Vagina (tissue), 2 donors: ENCODE measurements around the gene SYTL5. TPM values are rescaled to one million over a fixed set of nuclear protein-coding genes. Genes with fewer than 3 reads are reported as not detected.

Experiments
- DNase-seq, 2 donors: peaks; one replicate each; pipeline ENCODE4 v3.0.0-alpha.2; 2017; ENCODE audit errors: extremely low spot score in 2 of 2
- H3K27ac ChIP-seq: fragments of 200-600 bp; sonication (generic); one replicate; pipeline ENCODE4 v1.5.1; 2019
- H3K27me3 ChIP-seq: fragments of 200-600 bp; sonication (generic); one replicate; pipeline ENCODE4 v1.5.1; 2019
- H3K36me3 ChIP-seq, 2 donors: fragments of 200-600 bp; sonication (generic); one replicate each; pipeline ENCODE4 v1.5.1; 2017 to 2019
- H3K4me1 ChIP-seq: fragments of 200-600 bp; sonication (generic); one replicate; pipeline ENCODE4 v1.5.1; 2019
- H3K4me3 ChIP-seq, 2 donors: fragments of 200-600 bp; sonication (generic); 1 replicate in 1 of 2; 2 replicates in 1 of 2; pipeline ENCODE4 v1.5.1; 2016 to 2019
- H3K9me3 ChIP-seq: fragments of 200-600 bp; sonication (generic); one replicate; pipeline ENCODE4 v1.5.1; 2019
- CTCF ChIP-seq, 3 experiments: fragments of 450-650 bp in 2 of 3; fragments of 200-600 bp in 1 of 3; sonication (generic) in 1 of 3; IDR thresholded peaks; one replicate each; pipeline ENCODE4 v1.5.1; 2017 to 2019; ENCODE audit warnings: antibody characterized with exemption in 3 of 3, mild to moderate bottlenecking in 2 of 3, moderate library complexity in 2 of 3
- POLR2A ChIP-seq, 2 donors: fragments of 450-650 bp; IDR thresholded peaks; one replicate each; pipeline ENCODE4 v1.6.1; 2017; ENCODE audit warnings: antibody characterized with exemption in 2 of 2, mild to moderate bottlenecking in 2 of 2, moderate library complexity in 2 of 2
- POLR2AphosphoS5 ChIP-seq, 2 donors: sonication (generic); formaldehyde crosslinking; IDR thresholded peaks; one replicate each; pipeline ENCODE4 v1.9.0; 2017; ENCODE audit warnings: antibody characterized with exemption in 2 of 2, mild to moderate bottlenecking in 2 of 2, low read depth in 1 of 2; ENCODE audit not compliant: insufficient read depth in 1 of 2
- intact Hi-C: fragments of 100-400 bp; cut with DNase I; formaldehyde crosslinking; loops from one replicate; pipeline ENCODE4 v1.15.1; 2023
- total RNA-seq: library from RNA; depleted of rRNA; stranded (reverse); fragments of >200 nt; gene quantifications from one replicate; pipeline ENCODE4 v1.2.3, GENCODE V29; 2016

Gene SYTL5
- total RNA-seq, 1 donor from 2014 or later: 1.2 TPM

GRCh38 chrX:38055170-38055847, 49.0 kb downstream of the SYTL5 start:
- H3K27ac ChIP-seq: no peak overlapping the region
- no peaks in the 10 kb centered on the region for H3K27me3 ChIP-seq
- DNase-seq: no peak
- TF ChIP-seq POLR2AphosphoS5 (IDR thresholded peaks at IDR 0.05; ENCODE audit: insufficient read depth in 1 of 2, low read depth in 1 of 2) (no peak), CTCF (IDR thresholded peaks at IDR 0.05) (no peak), POLR2A (IDR thresholded peaks at IDR 0.05) (no peak)
- H3K9me3 ChIP-seq: no peaks in the 10 kb centered on the region
- intact Hi-C loops: no loop called here
- no peaks in the 10 kb centered on the region for H3K36me3 ChIP-seq
- H3K4me3 ChIP-seq: no peak overlapping the region
- no peaks in the 10 kb centered on the region for H3K4me1 ChIP-seq

- no peaks in the 10 kb centered on the region for H3K36me3 ChIP-seq
- intact Hi-C loops: no loop called here
- DNase-seq: no peak
These were observed 54.1 kb downstream of the SYTL5 start for GRCh38 chrX:38060331-38060878.

GRCh38 chrX:38061335-38061734, 55.0 kb downstream of the SYTL5 start:
- Histone ChIP-seq H3K4me3 (no peak overlapping the region), H3K27me3 (no peaks in the 10 kb centered on the region), H3K27ac (no peak overlapping the region), H3K36me3 (no peaks in the 10 kb centered on the region), H3K4me1 (no peaks in the 10 kb centered on the region), H3K9me3 (no peaks in the 10 kb centered on the region)
- TF ChIP-seq CTCF (IDR thresholded peaks at IDR 0.05): no peak
- TF ChIP-seq POLR2A (IDR thresholded peaks at IDR 0.05): no peak
- DNase-seq: no peak
- intact Hi-C loops: no loop called here

More at GRCh38 chrX:38060331-38060878, 54.1 kb downstream of the SYTL5 start:
- TF ChIP-seq POLR2A (IDR thresholded peaks at IDR 0.05): no peak
- no peak for TF ChIP-seq POLR2AphosphoS5 (IDR thresholded peaks at IDR 0.05; ENCODE audit: insufficient read depth in 1 of 2, low read depth in 1 of 2)
- Histone ChIP-seq H3K27me3 (no peaks in the 10 kb centered on the region), H3K4me1 (no peaks in the 10 kb centered on the region), H3K4me3 (no peak overlapping the region), H3K27ac (no peak overlapping the region), H3K9me3 (no peaks in the 10 kb centered on the region)

- Histone ChIP-seq H3K27me3 (no peaks in the 10 kb centered on the region), H3K4me1 (no peaks in the 10 kb centered on the region), H3K9me3 (no peaks in the 10 kb centered on the region), H3K36me3 (no peaks in the 10 kb centered on the region), H3K27ac (no peak overlapping the region), H3K4me3 (no peak overlapping the region)
- intact Hi-C loops: no loop called here
- no peak for DNase-seq
- TF ChIP-seq POLR2A (IDR thresholded peaks at IDR 0.05) (no peak), CTCF (IDR thresholded peaks at IDR 0.05) (no peak), POLR2AphosphoS5 (IDR thresholded peaks at IDR 0.05; ENCODE audit: insufficient read depth in 1 of 2, low read depth in 1 of 2) (no peak)
These were observed 60.6 kb downstream of the SYTL5 start for GRCh38 chrX:38066934-38067333.

GRCh38 chrX:38069273-38069672, 62.9 kb downstream of the SYTL5 start:
- TF ChIP-seq CTCF (IDR thresholded peaks at IDR 0.05) (no peak), POLR2A (IDR thresholded peaks at IDR 0.05) (no peak), POLR2AphosphoS5 (IDR thresholded peaks at IDR 0.05; ENCODE audit: insufficient read depth in 1 of 2, low read depth in 1 of 2) (no peak)
- intact Hi-C loops: no loop called here
- no peak for DNase-seq
- Histone ChIP-seq H3K27ac (no peak overlapping the region), H3K4me3 (no peak overlapping the region), H3K27me3 (no peaks in the 10 kb centered on the region), H3K9me3 (no peaks in the 10 kb centered on the region), H3K4me1 (no peaks in the 10 kb centered on the region), H3K36me3 (no peaks in the 10 kb centered on the region)
